ENCODE measurements around the gene EFNA5. TPM values are rescaled to one million over a fixed set of nuclear protein-coding genes. Genes with fewer than 3 reads are reported as not detected.

Gene EFNA5
- total and polyA plus RNA-seq, 2 of the 13 experiments (the other 11 are each of a cell fraction or from before 2014, with no cell fraction given): not detected

- ChIA-PET CTCF (ENCODE audit: low intra/inter-chr PET ratio, low total read pairs) (no interaction called here), POLR2A (no interaction called here)
- BruUV-seq (replicated peaks): no TSS peak
- 5% methylated on average over 14 of the region's 26 CpGs for WGBS (ENCODE audit: low lambda C conversion rate)
- in situ Hi-C loops (cut with HindIII; ENCODE audit: extremely low pct_ligation_motif_present, low pct_unique_long_range_greater_than_20kb): no loop called here
- intact Hi-C loops (cut with micrococcal nuclease; ENCODE audit: unreplicated experiment): no loop called here
- no peaks in the 10 kb centered on the region for H3K36me3 ChIP-seq (replicated peaks in 1 of 2; ENCODE audit: control insufficient read depth in 1 of 2, insufficient read depth in 2 of 2, low read length in 2 of 2)
- peak overlapping the region; percentile 91 for H3K4me2 ChIP-seq (ENCODE audit: low read depth, low read length)
- H3K9ac ChIP-seq (ENCODE audit: insufficient read depth, low read depth, low read length): peak overlapping the region; percentile 15; the same call in 1 of the 2 replicates
- peak; percentile 77 for FAIRE-seq
- ATAC-seq: peak; percentile 97
- DNase-seq (ENCODE audit: low spot score): peak; percentile 66
- peaks cover 18% of the 10 kb centered on the region for H3K4me1 ChIP-seq (ENCODE audit: insufficient read depth, low read length)
- no peaks in the 10 kb centered on the region; a peak in 1 of 5 replicates for H3K27me3 ChIP-seq (ENCODE audit: control insufficient read depth in 1 of 2, insufficient read depth in 2 of 2, low read length in 2 of 2)
- H3K27ac ChIP-seq (ENCODE audit: extremely low read length, insufficient read depth, low read length): no peak overlapping the region
- no peaks in the 10 kb centered on the region for H4K20me1 ChIP-seq (ENCODE audit: insufficient read depth, low read length)
- H2AFZ ChIP-seq (ENCODE audit: low read length): peak overlapping the region; percentile 92
- H3K9me3 ChIP-seq (ENCODE audit: low read length): no peaks in the 10 kb centered on the region
- no peaks in the 10 kb centered on the region for H3K79me2 ChIP-seq (ENCODE audit: insufficient read depth, low read length)
- H3K4me3 ChIP-seq (replicated peaks in 1 of 3; ENCODE audit: insufficient read depth in 1 of 3, low read depth in 2 of 3, low read length in 3 of 3): peak overlapping the region; percentile 39 to 58 (median 50)
- no peak for TF ChIP-seq ZNF749 (CRISPR knock-in tag; IDR thresholded peaks at IDR 0.05; ENCODE audit: borderline replicate concordance)
- peak; percentile 85 for TF ChIP-seq ZNF777 (CRISPR knock-in tag; IDR thresholded peaks at IDR 0.05)
- TF ChIP-seq SP140L (CRISPR knock-in tag; IDR thresholded peaks at IDR 0.05; ENCODE audit: borderline replicate concordance): peak; percentile 64; the same call in 1 of the 2 replicates
- TF ChIP-seq AKNA (CRISPR knock-in tag; IDR thresholded peaks at IDR 0.05; ENCODE audit: borderline replicate concordance): no peak
- 0 out of 2 replicates have a peak, but pooled peaks have one; percentile 25 for TF ChIP-seq HDAC1 (CRISPR knock-in tag; IDR thresholded peaks at IDR 0.05)
- TF ChIP-seq RXRB (CRISPR knock-in tag; IDR thresholded peaks at IDR 0.05; ENCODE audit: borderline replicate concordance): 0 out of 2 replicates have a peak, but pooled peaks have one; percentile 11
- TF ChIP-seq STAG1 (CRISPR knock-in tag; IDR thresholded peaks at IDR 0.05): peak; percentile 63
- TF ChIP-seq ZNF33A (CRISPR knock-in tag; IDR thresholded peaks at IDR 0.05; ENCODE audit: borderline replicate concordance): 0 out of 2 replicates have a peak, but pooled peaks have one; percentile 25
- peak; percentile 48; the same call in 1 of the 2 replicates for TF ChIP-seq ZNF574 (CRISPR knock-in tag; IDR thresholded peaks at IDR 0.05)
- TF ChIP-seq ZNF619 (CRISPR knock-in tag; IDR thresholded peaks at IDR 0.05): no peak
- peak; percentile 87 for TF ChIP-seq CTCF (CRISPR knock-in tag; IDR thresholded peaks at IDR 0.05)
- TF ChIP-seq ZNF451 (CRISPR knock-in tag; IDR thresholded peaks at IDR 0.05): no peak
- TF ChIP-seq NFIC (IDR thresholded peaks at IDR 0.05; ENCODE audit: low read length): 0 out of 2 replicates have a peak, but pooled peaks have one; percentile 22
Measured at GRCh38 chr5:107571621-107572536, 98.9 kb downstream of the EFNA5 start.

Data from HepG2 (cell line).